ENCODE results near the gene OSBPL9.

Gene OSBPL9

DNA sequence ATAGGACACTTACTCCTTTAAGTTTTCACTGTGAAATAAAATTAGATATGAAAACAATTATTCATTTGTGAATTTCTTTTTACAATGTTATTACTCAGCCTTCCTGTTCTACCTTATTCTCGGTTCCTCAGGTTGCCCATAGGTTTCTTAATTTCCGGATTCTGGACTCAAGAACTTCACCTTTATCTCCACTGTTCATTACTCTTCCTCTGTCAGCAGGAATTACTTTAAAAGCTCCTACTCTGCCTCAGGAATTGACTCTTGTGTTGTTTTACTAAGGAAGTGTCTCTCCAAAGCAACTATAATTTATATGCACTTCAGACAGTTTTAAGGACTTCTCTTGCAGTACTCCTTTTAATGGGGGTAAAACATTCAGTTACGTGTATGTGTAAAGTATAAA is 123.8 kb downstream of the OSBPL9 start:
- no peaks in the 10 kb centered on the region for H3K9me3 Mint-ChIP-seq
- H3K27ac Mint-ChIP-seq = no peak overlapping the region
- H3K36me3 Mint-ChIP-seq = no peaks in the 10 kb centered on the region
- peak; percentile 50 for ATAC-seq
- no peak overlapping the region for H3K4me3 Mint-ChIP-seq
- no peak for DNase-seq (ENCODE audit: low spot score in 2 of 2)
- peaks cover 45% of the 10 kb centered on the region for H3K4me1 Mint-ChIP-seq

- Mint-ChIP-seq H3K4me1 (peaks cover 44% of the 10 kb centered on the region), H3K4me3 (no peak overlapping the region), H3K36me3 (peaks cover 3% of the 10 kb centered on the region), H3K27ac (no peak overlapping the region), H3K9me3 (no peaks in the 10 kb centered on the region)
- no peak for DNase-seq (ENCODE audit: low spot score in 2 of 2)
- no peak for ATAC-seq
Observed at GRCh38 chr1:51741121-51741681, 124.3 kb downstream of the OSBPL9 start.

- Mint-ChIP-seq H3K27ac (no peak overlapping the region), H3K4me1 (peaks cover 25% of the 10 kb centered on the region), H3K36me3 (peaks cover 32% of the 10 kb centered on the region), H3K9me3 (no peaks in the 10 kb centered on the region), H3K4me3 (no peak overlapping the region)
- ATAC-seq (no peak), DNase-seq (ENCODE audit: low spot score in 2 of 2) (no peak)
Observed at GRCh38 chr1:51744506-51745303, 127.8 kb downstream of the OSBPL9 start.

- ATAC-seq (no peak), DNase-seq (ENCODE audit: low spot score in 2 of 2) (no peak)
- no peak overlapping the region for H3K27ac Mint-ChIP-seq
- H3K4me3 Mint-ChIP-seq = no peak overlapping the region
- H3K36me3 Mint-ChIP-seq = peaks cover 32% of the 10 kb centered on the region
- H3K9me3 Mint-ChIP-seq = no peaks in the 10 kb centered on the region
- peaks cover 25% of the 10 kb centered on the region for H3K4me1 Mint-ChIP-seq
Observed at GRCh38 chr1:51745304-51745570, 128.3 kb downstream of the OSBPL9 start.

DNA sequence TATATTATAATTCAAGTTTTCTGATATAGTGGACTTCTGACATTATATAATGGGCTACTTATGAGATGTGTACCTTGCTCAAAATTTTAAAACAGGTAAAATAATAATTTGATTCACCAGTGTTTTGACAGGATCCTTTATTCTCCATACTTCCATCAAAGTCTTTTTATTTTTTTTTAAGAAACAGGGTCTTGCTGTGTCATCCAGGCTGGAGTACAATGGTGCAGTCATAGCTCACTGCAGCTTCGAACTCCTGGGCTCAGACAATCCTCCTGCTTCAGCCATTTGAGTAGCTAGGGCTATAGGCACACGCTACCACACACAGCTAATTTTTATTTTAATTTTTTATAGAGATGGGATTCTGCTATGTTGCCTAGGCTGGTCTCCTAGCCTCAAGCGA is 132.3 kb downstream of the OSBPL9 start:
- peaks cover 38% of the 10 kb centered on the region for H3K36me3 Mint-ChIP-seq
- no peaks in the 10 kb centered on the region for H3K9me3 Mint-ChIP-seq
- ATAC-seq (no peak), DNase-seq (ENCODE audit: low spot score in 2 of 2) (no peak)
- peaks cover 11% of the 10 kb centered on the region for H3K4me1 Mint-ChIP-seq
- no peak overlapping the region for H3K27ac Mint-ChIP-seq
- H3K4me3 Mint-ChIP-seq = no peak overlapping the region

GRCh38 chr1:51750218-51750617 is 133.3 kb downstream of the OSBPL9 start:
- H3K4me3 Mint-ChIP-seq = no peak overlapping the region
- DNase-seq (ENCODE audit: low spot score in 2 of 2) = no peak
- ATAC-seq = no peak
- H3K9me3 Mint-ChIP-seq = no peaks in the 10 kb centered on the region
- H3K27ac Mint-ChIP-seq = no peak overlapping the region
- peaks cover under 1% of the 10 kb centered on the region for H3K4me1 Mint-ChIP-seq
- peaks cover 38% of the 10 kb centered on the region for H3K36me3 Mint-ChIP-seq

- Mint-ChIP-seq H3K9me3 (no peaks in the 10 kb centered on the region), H3K36me3 (peaks cover 38% of the 10 kb centered on the region), H3K27ac (no peak overlapping the region), H3K4me3 (no peak overlapping the region), H3K4me1 (no peaks in the 10 kb centered on the region)
- DNase-seq (ENCODE audit: low spot score in 2 of 2) = no peak
- no peak for ATAC-seq
Observed at GRCh38 chr1:51750729-51751128, 133.8 kb downstream of the OSBPL9 start.

- ATAC-seq = no peak
- peaks cover 25% of the 10 kb centered on the region for H3K36me3 Mint-ChIP-seq
- H3K9me3 Mint-ChIP-seq = no peaks in the 10 kb centered on the region
- no peak overlapping the region for H3K4me3 Mint-ChIP-seq
- no peak for DNase-seq (ENCODE audit: low spot score in 2 of 2)
- H3K4me1 Mint-ChIP-seq = no peaks in the 10 kb centered on the region
- no peak overlapping the region for H3K27ac Mint-ChIP-seq
Observed at GRCh38 chr1:51752073-51752948, 135.4 kb downstream of the OSBPL9 start.

DNA sequence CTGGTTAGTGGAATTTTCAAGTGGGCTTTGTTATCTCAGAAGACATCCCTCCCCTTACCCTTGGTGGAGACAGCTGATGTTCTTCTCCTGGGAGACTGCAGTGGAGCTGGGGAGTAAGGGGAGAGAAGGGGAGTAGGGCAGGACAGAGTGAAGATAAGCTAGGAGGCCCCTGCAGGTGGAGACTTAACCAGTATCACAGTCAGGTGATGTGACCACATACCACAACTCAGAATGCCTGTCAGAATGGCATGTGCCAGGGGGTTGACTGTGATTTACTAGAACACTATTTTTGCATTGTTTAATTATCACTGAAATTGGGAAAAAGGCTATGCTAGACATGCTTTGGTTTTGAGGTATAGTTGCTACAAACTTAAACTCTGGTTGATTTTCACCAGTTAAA is 137.1 kb downstream of the OSBPL9 start:
- H3K36me3 Mint-ChIP-seq = peaks cover 13% of the 10 kb centered on the region
- ATAC-seq (no peak), DNase-seq (ENCODE audit: low spot score in 2 of 2) (no peak)
- H3K9me3 Mint-ChIP-seq = no peaks in the 10 kb centered on the region
- no peak overlapping the region for H3K4me3 Mint-ChIP-seq
- no peak overlapping the region for H3K27ac Mint-ChIP-seq
- H3K4me1 Mint-ChIP-seq = no peaks in the 10 kb centered on the region

DNA sequence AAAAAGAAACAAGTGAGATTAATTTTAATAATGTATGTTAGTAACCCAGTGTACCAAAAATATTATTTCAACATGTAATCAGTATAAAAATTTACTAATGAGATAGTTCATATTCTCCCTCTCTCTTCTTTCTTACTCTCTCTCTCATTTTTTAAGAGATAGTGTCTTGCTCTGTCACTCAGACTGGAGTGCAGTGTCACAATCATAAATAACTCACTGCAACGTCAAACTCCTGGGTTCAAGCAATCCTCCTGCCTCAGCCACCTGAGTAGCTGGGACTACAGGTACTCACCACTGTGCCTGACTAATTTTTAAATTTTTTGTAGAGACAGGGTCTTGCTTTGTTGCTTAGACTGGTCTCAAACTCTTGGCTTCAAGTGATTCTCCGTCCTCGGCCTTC is 137.8 kb downstream of the OSBPL9 start:
- Mint-ChIP-seq H3K36me3 (peaks cover 6% of the 10 kb centered on the region), H3K9me3 (no peaks in the 10 kb centered on the region), H3K27ac (no peak overlapping the region), H3K4me3 (no peak overlapping the region), H3K4me1 (no peaks in the 10 kb centered on the region)
- ATAC-seq = no peak
- DNase-seq (ENCODE audit: low spot score in 2 of 2) = no peak

GRCh38 chr1:51755437-51755836 is 138.5 kb downstream of the OSBPL9 start:
- Mint-ChIP-seq H3K9me3 (no peaks in the 10 kb centered on the region), H3K4me3 (no peak overlapping the region), H3K36me3 (peaks cover 6% of the 10 kb centered on the region)

DNA sequence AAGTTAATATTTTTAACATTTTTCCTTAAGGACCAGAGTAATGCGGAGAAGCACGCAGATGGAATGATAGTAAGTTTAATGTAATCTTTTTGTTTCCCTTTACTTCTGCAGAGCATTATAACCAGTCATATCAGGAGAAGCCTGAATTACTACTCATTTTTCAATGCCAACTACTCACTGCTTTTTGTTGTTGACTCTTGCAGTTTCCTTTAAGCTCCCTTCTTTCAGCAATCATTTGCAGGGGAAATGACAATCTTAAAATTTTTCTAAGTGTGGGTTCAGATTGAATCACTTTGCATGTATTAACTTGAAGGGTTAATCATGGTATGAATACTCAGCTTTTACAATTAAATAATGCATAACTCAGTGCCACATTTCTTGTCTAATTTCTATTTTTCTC is 139.4 kb downstream of the OSBPL9 start:
- Mint-ChIP-seq H3K9me3 (no peaks in the 10 kb centered on the region), H3K4me3 (no peak overlapping the region), H3K36me3 (peaks cover 7% of the 10 kb centered on the region), H3K4me1 (peaks cover 9% of the 10 kb centered on the region), H3K27ac (no peak overlapping the region)
- ATAC-seq = peak; percentile 83
- no peak for DNase-seq (ENCODE audit: low spot score in 2 of 2)

More at GRCh38 chr1:51755437-51755836, 138.5 kb downstream of the OSBPL9 start:
- Mint-ChIP-seq H3K4me1 (peaks cover 7% of the 10 kb centered on the region), H3K27ac (no peak overlapping the region)
- DNase-seq (ENCODE audit: low spot score in 2 of 2) (no peak), ATAC-seq (no peak)

- Mint-ChIP-seq H3K9me3 (no peaks in the 10 kb centered on the region), H3K4me1 (peaks cover 9% of the 10 kb centered on the region), H3K4me3 (no peak overlapping the region), H3K27ac (no peak overlapping the region), H3K36me3 (peaks cover 22% of the 10 kb centered on the region)
- ATAC-seq (no peak), DNase-seq (ENCODE audit: low spot score in 2 of 2) (no peak)
Observed at GRCh38 chr1:51758310-51758709, 141.4 kb downstream of the OSBPL9 start.

GRCh38 chr1:51760872-51761271 is 144.0 kb downstream of the OSBPL9 start:
- Mint-ChIP-seq H3K4me1 (peaks cover 9% of the 10 kb centered on the region), H3K9me3 (no peaks in the 10 kb centered on the region), H3K36me3 (peaks cover 45% of the 10 kb centered on the region), H3K4me3 (no peak overlapping the region), H3K27ac (no peak overlapping the region)
- no peak for DNase-seq (ENCODE audit: low spot score in 2 of 2)
- ATAC-seq = no peak

DNA sequence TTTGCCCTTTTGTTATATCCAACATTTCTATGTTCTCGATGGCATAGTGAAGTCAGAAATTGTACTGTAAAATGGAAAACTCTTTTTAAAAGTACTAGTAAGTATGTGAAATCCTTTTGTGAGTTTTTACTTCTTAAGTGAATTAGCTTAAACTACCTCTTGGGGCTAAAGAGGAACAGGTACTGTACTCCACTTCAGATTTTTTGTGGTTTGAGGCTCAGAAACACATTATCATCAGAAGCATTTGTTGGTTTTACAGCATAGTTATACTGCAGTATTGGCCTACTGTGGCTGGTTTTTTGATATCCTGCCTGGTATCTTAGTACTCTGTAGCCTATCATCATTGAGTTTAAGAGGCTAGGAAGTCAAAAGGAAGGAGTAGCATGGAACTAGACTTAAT is 144.5 kb downstream of the OSBPL9 start:
- ATAC-seq (no peak), DNase-seq (ENCODE audit: low spot score in 2 of 2) (no peak)
- H3K36me3 Mint-ChIP-seq = peaks cover 50% of the 10 kb centered on the region
- H3K27ac Mint-ChIP-seq = no peak overlapping the region
- H3K9me3 Mint-ChIP-seq = no peaks in the 10 kb centered on the region
- H3K4me1 Mint-ChIP-seq = peaks cover 9% of the 10 kb centered on the region
- H3K4me3 Mint-ChIP-seq = no peak overlapping the region
